ACHN (cell line): Measurements from ENCODE around the gene KAT5.
A peak's percentile ranks its signal among the peaks of the same experiment; 100 is the strongest.
"Not testable (repeated sequence)": the region's sequence is repeated elsewhere in the genome, so short reads cannot be mapped to it uniquely, and the experiment has no call there.

Experiments used
- DNase-seq: peaks from one replicate; pipeline ENCODE4 v3.0.0-alpha.2; 2015
- in situ Hi-C: cut with HindIII; loops from 2 replicates; pipeline ENCODE4 v1.10.0; 2017; ENCODE audit warnings: low sequenced_read_pairs, low pct_ligation_motif_present, low pct_unique_long_range_greater_than_20kb

The KAT5 gene

GRCh38 chr11:65711785-65712632 lies at the start of gene KAT5:
Gene KAT5, plus strand, starts transcription at chr11:65712252. Its CDS starts 16 bp downstream, at chr11:65712268.
- in situ Hi-C loops, result no loop called here
- DNase-seq, result peak; percentile 96

- in situ Hi-C loops, result no loop called here
- peak; percentile 89 for DNase-seq
Observed at GRCh38 chr11:65662799-65663638, 49.0 kb upstream of the KAT5 start, which contains the start of gene RELA. Gene RELA, minus strand, starts transcription at chr11:65662916. Its CDS starts 84 bp downstream, at chr11:65662832.

- peak; percentile 38 for DNase-seq
- in situ Hi-C loops, result no loop called here
Observed at GRCh38 chr11:65663639-65664200, 48.3 kb upstream of the KAT5 start.

GRCh38 chr11:65672180-65672860 lies 39.7 kb upstream of the KAT5 start:
- in situ Hi-C loops, result no loop called here
- DNase-seq, result no peak

GRCh38 chr11:65672982-65673381 lies 39.1 kb upstream of the KAT5 start:
- in situ Hi-C loops, result no loop called here

GRCh38 chr11:65680192-65680743 lies 31.8 kb upstream of the KAT5 start:
- in situ Hi-C loops, result no loop called here
- no peak for DNase-seq

More at GRCh38 chr11:65672982-65673381, 39.1 kb upstream of the KAT5 start:
- no peak for DNase-seq

GRCh38 chr11:65683480-65683879 lies 28.6 kb upstream of the KAT5 start:
- in situ Hi-C loops, DNase-seq: not testable (repeated sequence)

- in situ Hi-C loops, result no loop called here
- no peak for DNase-seq
Observed at GRCh38 chr11:65685981-65686380, 26.1 kb upstream of the KAT5 start.

GRCh38 chr11:65691847-65692246 lies 20.2 kb upstream of the KAT5 start:
- DNase-seq, in situ Hi-C loops: not testable (repeated sequence)

- in situ Hi-C loops, result no loop called here
- DNase-seq, result no peak
Observed at GRCh38 chr11:65692367-65692766, 19.7 kb upstream of the KAT5 start.

- no peak for DNase-seq
- in situ Hi-C loops, result no loop called here
Observed at GRCh38 chr11:65695459-65696241, 16.4 kb upstream of the KAT5 start.

- in situ Hi-C loops, result no loop called here
- DNase-seq, result no peak
Observed at GRCh38 chr11:65696802-65697552, 15.1 kb upstream of the KAT5 start.

GRCh38 chr11:65698205-65698604 lies 13.8 kb upstream of the KAT5 start:
- DNase-seq, result no peak
- in situ Hi-C loops, result no loop called here

- no peak for DNase-seq
- in situ Hi-C loops, result no loop called here
Observed at GRCh38 chr11:65699306-65699705, 12.7 kb upstream of the KAT5 start.

- no peak for DNase-seq
- in situ Hi-C loops, result no loop called here
Observed at GRCh38 chr11:65700399-65700798, 11.7 kb upstream of the KAT5 start.

GRCh38 chr11:65701686-65702085 lies 10.4 kb upstream of the KAT5 start:
- no peak for DNase-seq
- in situ Hi-C loops, result no loop called here

- in situ Hi-C loops, result no loop called here
- no peak for DNase-seq
Observed at GRCh38 chr11:65703846-65704245, 8.2 kb upstream of the KAT5 start.
